ACC112 (cell line): ENCODE results near the gene RBM5.

Experiments used
- H2AFZ ChIP-seq: fragments of 200-600 bp; sonication (generic); one replicate; pipeline ENCODE4 v1.6.0; 2017; ENCODE audit warnings: antibody characterized with exemption, low read length; ENCODE audit not compliant: unreplicated experiment
- H3K27ac ChIP-seq: fragments of 200-600 bp; sonication (generic); 2 replicates; pipeline ENCODE4 v1.5.1; 2014; ENCODE audit warnings: low read depth, mild to moderate bottlenecking, antibody characterized with exemption, low read length, moderate library complexity
- H3K27me3 ChIP-seq: fragments of 200-600 bp; sonication (generic); 2 replicates; pipeline ENCODE4 v1.6.1; 2014; ENCODE audit warnings: mild to moderate bottlenecking, antibody characterized with exemption, low read length, moderate library complexity, mixed read lengths; ENCODE audit not compliant: insufficient read depth
- H3K36me3 ChIP-seq: fragments of 200-600 bp; sonication (generic); 2 replicates; pipeline ENCODE4 v1.6.1; 2016; ENCODE audit warnings: mild to moderate bottlenecking, antibody characterized with exemption, low read length, moderate library complexity, mixed read lengths; ENCODE audit not compliant: insufficient read depth
- H3K4me1 ChIP-seq: fragments of 200-600 bp; sonication (generic); one replicate; pipeline ENCODE4 v1.6.1; 2016; ENCODE audit warnings: low read length, mixed read lengths; ENCODE audit not compliant: insufficient read depth, unreplicated experiment, control insufficient read depth
- H3K4me3 ChIP-seq: fragments of 200-600 bp; sonication (generic); 2 replicates; pipeline ENCODE4 v1.5.1; 2014; ENCODE audit warnings: mild to moderate bottlenecking, low read depth, low read length
- H3K79me2 ChIP-seq: fragments of 200-600 bp; sonication (generic); one replicate; pipeline ENCODE4 v1.6.0; 2016; ENCODE audit warnings: low read length; ENCODE audit not compliant: control insufficient read depth, unreplicated experiment, insufficient read depth

Gene RBM5

DNA sequence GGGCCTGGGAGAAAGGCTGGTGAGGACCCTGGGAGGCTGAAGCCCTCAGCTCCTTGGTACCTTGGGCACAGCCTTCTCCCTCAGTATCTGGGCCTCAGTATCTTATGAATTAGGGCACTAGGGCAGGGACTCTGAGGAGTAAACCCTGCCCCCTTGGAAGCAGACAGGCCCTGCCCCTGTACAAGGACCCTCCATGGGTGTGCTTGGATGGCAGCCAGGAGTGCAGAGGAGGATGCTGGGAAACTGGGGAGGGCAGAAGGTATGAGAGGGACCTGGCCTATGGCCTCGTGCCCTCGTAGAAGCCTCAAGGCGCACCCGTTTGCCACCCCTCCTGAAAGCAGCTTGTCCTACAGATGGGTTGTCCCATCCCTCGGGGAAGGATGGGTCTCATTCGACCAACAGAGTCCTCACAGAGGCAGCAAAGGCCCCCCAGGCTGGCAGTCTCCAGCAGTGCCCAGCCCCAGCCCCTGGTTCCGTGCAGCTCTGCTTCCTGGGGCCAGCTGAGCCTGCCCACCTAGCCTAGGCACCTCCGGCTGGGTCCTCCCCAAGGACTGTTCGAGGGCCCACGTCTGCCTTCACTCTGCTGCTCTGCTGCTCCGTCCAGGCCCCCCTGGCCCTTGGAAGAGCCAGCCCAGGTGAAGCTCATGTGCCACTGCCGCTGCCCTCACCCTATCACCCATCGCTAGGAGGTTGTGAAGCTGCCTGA, 51.2 kb downstream of the RBM5 start:
- H3K27me3 ChIP-seq: no peaks in the 10 kb centered on the region
- peaks cover 27% of the 10 kb centered on the region for H3K4me1 ChIP-seq
- no peaks in the 10 kb centered on the region for H3K79me2 ChIP-seq
- H3K4me3 ChIP-seq: no peak overlapping the region
- H3K27ac ChIP-seq: no peak overlapping the region
- H2AFZ ChIP-seq: no peak overlapping the region
- no peaks in the 10 kb centered on the region for H3K36me3 ChIP-seq

DNA sequence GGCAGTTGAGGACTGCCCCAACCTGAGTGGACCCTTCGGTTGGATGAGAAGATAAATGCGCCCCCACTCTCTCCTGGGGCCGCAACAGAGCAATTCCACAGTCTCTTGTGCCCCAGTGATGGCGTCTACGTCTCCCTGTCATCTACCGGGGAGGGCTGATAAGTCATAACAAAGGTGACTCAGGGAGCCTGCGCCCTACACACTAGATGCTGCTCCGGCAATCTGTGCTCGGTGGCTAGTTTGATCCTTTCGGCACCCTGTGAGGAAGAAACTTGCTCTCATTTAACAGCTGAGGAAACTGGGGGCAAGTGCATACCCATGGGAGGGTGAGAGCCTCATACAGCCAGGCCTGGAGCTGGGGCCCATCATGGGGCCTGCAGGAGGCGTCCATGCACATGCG, 52.3 kb downstream of the RBM5 start:
- H3K36me3 ChIP-seq: no peaks in the 10 kb centered on the region
- H3K4me3 ChIP-seq: no peak overlapping the region
- peaks cover 27% of the 10 kb centered on the region for H3K4me1 ChIP-seq
- H3K27ac ChIP-seq: no peak overlapping the region
- H3K79me2 ChIP-seq: no peaks in the 10 kb centered on the region
- no peak overlapping the region for H2AFZ ChIP-seq
- H3K27me3 ChIP-seq: no peaks in the 10 kb centered on the region

- H3K27me3 ChIP-seq: no peaks in the 10 kb centered on the region
- H3K79me2 ChIP-seq: no peaks in the 10 kb centered on the region
- H3K4me1 ChIP-seq: no peaks in the 10 kb centered on the region
- H3K4me3 ChIP-seq: no peak overlapping the region
- no peak overlapping the region for H2AFZ ChIP-seq
- H3K27ac ChIP-seq: no peak overlapping the region
- H3K36me3 ChIP-seq: no peaks in the 10 kb centered on the region
These were observed 57.7 kb downstream of the RBM5 start for GRCh38 chr3:50146316-50146901.

- H3K4me3 ChIP-seq: no peak overlapping the region
- H3K36me3 ChIP-seq: no peaks in the 10 kb centered on the region
- no peak overlapping the region for H3K27ac ChIP-seq
- H2AFZ ChIP-seq: no peak overlapping the region
- no peaks in the 10 kb centered on the region for H3K79me2 ChIP-seq
- no peaks in the 10 kb centered on the region for H3K27me3 ChIP-seq
- no peaks in the 10 kb centered on the region for H3K4me1 ChIP-seq
These were observed 58.3 kb downstream of the RBM5 start for GRCh38 chr3:50147016-50147415.

DNA sequence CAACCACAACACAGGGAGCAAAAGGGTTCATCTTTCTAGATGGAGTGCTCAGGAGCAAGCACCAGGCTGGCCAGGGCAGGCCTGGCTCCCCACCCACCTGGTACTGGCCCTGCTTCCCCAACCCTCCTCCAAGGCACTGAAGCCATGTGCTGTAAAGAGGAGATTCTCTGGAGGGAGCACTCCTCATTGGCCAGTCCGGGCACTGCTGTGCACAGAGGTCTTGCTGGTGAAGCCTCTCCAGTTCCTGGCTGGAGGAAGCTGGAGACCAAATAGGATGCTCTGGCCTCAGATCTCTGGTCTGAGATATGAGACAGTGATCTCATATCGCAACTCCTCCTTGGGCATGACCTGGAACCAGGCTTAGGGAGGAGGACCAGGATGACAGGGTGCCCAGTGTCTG, 58.7 kb downstream of the RBM5 start:
- no peak overlapping the region for H3K27ac ChIP-seq
- no peak overlapping the region for H2AFZ ChIP-seq
- no peaks in the 10 kb centered on the region for H3K4me1 ChIP-seq
- no peaks in the 10 kb centered on the region for H3K36me3 ChIP-seq
- H3K4me3 ChIP-seq: no peak overlapping the region
- H3K79me2 ChIP-seq: no peaks in the 10 kb centered on the region
- no peaks in the 10 kb centered on the region for H3K27me3 ChIP-seq

- Histone ChIP-seq H3K36me3 (no peaks in the 10 kb centered on the region), H3K27me3 (no peaks in the 10 kb centered on the region), H3K79me2 (no peaks in the 10 kb centered on the region), H3K4me1 (no peaks in the 10 kb centered on the region), H3K27ac (no peak overlapping the region), H3K4me3 (no peak overlapping the region), H2AFZ (no peak overlapping the region)
These were observed 59.1 kb downstream of the RBM5 start for GRCh38 chr3:50147861-50148260.

DNA sequence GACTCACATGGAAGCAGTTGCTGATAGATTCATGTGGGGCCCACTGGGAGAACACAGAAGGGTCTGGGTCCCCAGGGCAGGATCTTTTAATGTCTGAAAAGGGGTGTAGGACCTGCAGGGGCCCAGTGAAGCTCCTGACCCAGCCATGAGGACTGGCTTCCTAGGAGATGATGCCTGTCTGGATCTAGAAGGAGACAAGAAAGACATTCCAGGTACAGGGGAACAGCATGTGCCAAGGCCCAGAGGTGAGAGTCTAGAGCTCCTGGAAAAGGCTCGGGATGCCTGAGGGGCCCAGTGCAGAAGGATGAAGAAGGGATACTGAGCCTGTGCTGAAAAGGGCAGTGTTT, 61.7 kb downstream of the RBM5 start:
- Histone ChIP-seq H3K27ac (no peak overlapping the region), H3K79me2 (peaks cover under 1% of the 10 kb centered on the region), H2AFZ (no peak overlapping the region), H3K36me3 (no peaks in the 10 kb centered on the region), H3K4me3 (no peak overlapping the region), H3K4me1 (no peaks in the 10 kb centered on the region), H3K27me3 (no peaks in the 10 kb centered on the region)

DNA sequence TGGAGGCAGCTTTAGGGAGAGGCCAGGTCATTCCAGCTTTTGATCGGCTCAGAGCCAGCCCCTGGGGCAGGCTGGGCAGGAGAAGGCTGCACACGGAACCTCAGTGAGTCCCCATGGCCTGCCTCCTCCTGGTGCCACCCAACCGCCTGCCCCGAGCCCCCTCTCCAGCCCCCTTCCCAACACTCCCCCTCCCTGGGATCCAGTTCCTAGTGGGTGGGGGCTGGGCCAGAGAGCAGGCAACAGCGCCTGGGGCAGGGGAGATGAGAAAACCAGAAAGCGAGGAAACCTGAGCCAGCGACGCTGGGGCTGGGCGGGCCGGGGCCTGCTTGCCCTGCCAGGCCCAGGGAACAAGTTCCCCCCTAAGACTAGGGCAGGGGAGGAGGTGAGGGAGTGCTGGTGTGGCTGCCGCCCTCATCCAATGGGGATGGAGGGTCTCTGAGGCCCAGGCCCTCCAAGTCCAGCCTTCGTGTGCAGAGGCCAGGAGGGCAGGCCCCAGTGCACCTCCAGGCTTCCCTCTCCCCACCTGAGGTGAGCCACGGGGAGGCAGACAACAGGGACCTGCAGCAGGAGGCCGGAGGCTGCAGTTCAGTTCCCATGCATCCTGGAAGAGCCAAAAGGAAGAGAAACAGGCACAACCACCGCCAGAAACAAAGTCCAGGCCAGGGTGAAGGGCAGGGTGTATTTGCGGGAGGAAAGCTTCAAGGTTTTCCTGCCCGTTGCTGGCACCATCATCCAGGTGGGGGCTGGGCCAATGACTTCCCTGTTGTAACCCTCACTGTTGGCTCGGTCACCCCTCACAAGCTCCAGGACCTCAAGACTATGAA, 62.4 kb downstream of the RBM5 start:
- H3K27ac ChIP-seq: no peak overlapping the region
- H3K4me3 ChIP-seq: no peak overlapping the region
- no peak overlapping the region for H2AFZ ChIP-seq
- peaks cover 8% of the 10 kb centered on the region for H3K79me2 ChIP-seq
- no peaks in the 10 kb centered on the region for H3K27me3 ChIP-seq
- H3K36me3 ChIP-seq: no peaks in the 10 kb centered on the region
- H3K4me1 ChIP-seq: peaks cover 5% of the 10 kb centered on the region

DNA sequence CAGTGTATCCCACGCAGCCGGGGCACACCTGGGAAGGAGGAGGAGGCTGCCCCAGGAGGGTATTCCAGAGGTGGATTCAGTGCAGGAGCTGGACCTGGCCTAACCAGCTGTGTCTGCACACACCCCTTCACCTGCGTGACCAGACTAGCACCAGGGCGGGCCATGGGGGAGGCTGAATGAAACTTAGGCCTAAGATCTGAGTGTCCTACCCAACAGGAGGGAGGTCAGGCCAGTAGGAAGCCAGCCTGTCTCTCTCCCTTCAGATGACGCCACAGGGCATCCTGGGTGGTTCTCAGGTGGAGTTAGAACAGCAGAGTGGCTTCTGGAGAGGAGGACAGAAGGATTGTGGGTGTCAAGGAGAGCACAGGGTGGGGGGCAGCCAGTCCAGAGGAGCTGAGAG, 63.0 kb downstream of the RBM5 start:
- Histone ChIP-seq H2AFZ (no peak overlapping the region), H3K27me3 (no peaks in the 10 kb centered on the region), H3K27ac (no peak overlapping the region), H3K4me1 (peaks cover 11% of the 10 kb centered on the region), H3K79me2 (peaks cover 10% of the 10 kb centered on the region), H3K36me3 (no peaks in the 10 kb centered on the region), H3K4me3 (no peak overlapping the region)

- Histone ChIP-seq H2AFZ (no peak overlapping the region), H3K27me3 (no peaks in the 10 kb centered on the region), H3K36me3 (no peaks in the 10 kb centered on the region), H3K4me3 (no peak overlapping the region), H3K4me1 (peaks cover 25% of the 10 kb centered on the region), H3K79me2 (peaks cover 16% of the 10 kb centered on the region), H3K27ac (no peak overlapping the region)
These were observed 65.2 kb downstream of the RBM5 start for GRCh38 chr3:50153782-50154475.
